Endothelial cell of umbilical vein (primary cell): ENCODE data around the gene FUT8. TPM values are rescaled to one million over a fixed set of nuclear protein-coding genes. Genes with fewer than 3 reads are reported as not detected.
"Not testable (repeated sequence)": the region's sequence is repeated elsewhere in the genome, so short reads cannot be mapped to it uniquely, and the experiment has no call there.

Experiments used
- BruUV-seq: library from RNA; stranded (reverse); fragments of 400-500 nt; replicated peaks from 2 replicates; lab custom pipeline; 2021; lab: Mats Ljungman, UMichigan
- CTCF ChIA-PET: fragments of 300-600, 350-600 bp; sonication (Branson Sonifier 250); formaldehyde crosslinking; loops from one replicate; lab custom pipeline; 2021; ENCODE audit warnings: antibody characterized with exemption, inconsistent platforms; lab: Charles Lee
- POLR2A ChIA-PET: fragments of 300-600, 350-600 bp; sonication (Branson Sonifier 250); formaldehyde crosslinking; loops from one replicate; lab custom pipeline; 2021; ENCODE audit warnings: antibody characterized with exemption, inconsistent platforms; lab: Charles Lee
- DNase-seq: peaks from one replicate; pipeline ENCODE4 v3.0.0-alpha.2; 2011; ENCODE audit warnings: low read depth, low spot score
- FAIRE-seq: peaks from 2 replicates; lab custom pipeline; 2011; peaks lifted over from hg19 to GRCh38; lab: Jason Lieb, UNC
- H2AFZ ChIP-seq: 2 replicates; pipeline ENCODE4 v1.6.0; 2012; ENCODE audit warnings: low read depth, low read length, control low read depth, inconsistent platforms
- H3K27ac ChIP-seq: 2 replicates; pipeline ENCODE4 v1.5.1; 2011; ENCODE audit warnings: low read depth, mild to moderate bottlenecking, control low read depth, low read length, moderate library complexity; ENCODE audit not compliant: insufficient read depth
- H3K27me3 ChIP-seq, 2 experiments: 2 replicates each; pipeline versions ENCODE4 v1.6.0 to v1.6.1; 2011; ENCODE audit warnings: low read length in 2 of 2, mixed read lengths in 1 of 2; ENCODE audit not compliant: control insufficient read depth in 2 of 2, insufficient read depth in 2 of 2
- H3K36me3 ChIP-seq, 2 experiments: 2 replicates in 1 of 2; 3 replicates in 1 of 2; pipeline ENCODE4 v1.5.1; 2011; ENCODE audit warnings: low read length in 2 of 2, mild to moderate bottlenecking in 1 of 2, moderate library complexity in 1 of 2; ENCODE audit not compliant: control insufficient read depth in 2 of 2, insufficient read depth in 2 of 2; ENCODE audit errors: extremely low read depth in 1 of 2
- H3K4me1 ChIP-seq: 3 replicates; pipeline ENCODE4 v1.5.1; 2011; ENCODE audit warnings: mild to moderate bottlenecking, low read length; ENCODE audit not compliant: control insufficient read depth, insufficient read depth; ENCODE audit errors: extremely low read depth
- H3K4me2 ChIP-seq: 2 replicates; pipeline ENCODE4 v1.6.1; 2011; ENCODE audit warnings: low read length, control low read depth, mixed read lengths; ENCODE audit not compliant: insufficient read depth
- H3K4me3 ChIP-seq, 3 experiments: fragments of 200-600 bp in 1 of 3; sonication (generic), shearing (Covaris generic) in 1 of 3; replicated peaks in 1 of 3; 2 replicates each; pipeline ENCODE4 v1.5.1; 2011 to 2016; ENCODE audit warnings: control low read depth in 3 of 3, low read length in 3 of 3, mild to moderate bottlenecking in 2 of 3, inconsistent platforms in 1 of 3, low read depth in 1 of 3, moderate library complexity in 1 of 3; ENCODE audit not compliant: insufficient read depth in 1 of 3
- H3K79me2 ChIP-seq: 2 replicates; pipeline ENCODE4 v1.6.0; 2012; ENCODE audit warnings: low read length, inconsistent platforms; ENCODE audit not compliant: control insufficient read depth, insufficient read depth
- H3K9ac ChIP-seq: replicated peaks from 2 replicates; pipeline ENCODE3; 2011; ENCODE audit warnings: low read length, control low read depth; ENCODE audit not compliant: insufficient read depth; ENCODE audit errors: extremely low read depth
- H3K9me1 ChIP-seq: replicated peaks from 3 replicates; pipeline ENCODE4 v1.6.0; 2011; ENCODE audit warnings: mild to moderate bottlenecking, low read length; ENCODE audit not compliant: control insufficient read depth, insufficient read depth; ENCODE audit errors: extremely low read depth
- H3K9me3 ChIP-seq: replicated peaks from 2 replicates; pipeline ENCODE4 v1.5.1; 2012; ENCODE audit warnings: low read length, inconsistent platforms; ENCODE audit not compliant: control insufficient read depth, insufficient read depth
- H4K20me1 ChIP-seq: replicated peaks from 2 replicates; pipeline ENCODE3; 2011; ENCODE audit warnings: mild to moderate bottlenecking, low read length; ENCODE audit not compliant: control insufficient read depth, insufficient read depth; ENCODE audit errors: extremely low read depth
- JUN ChIP-seq: IDR thresholded peaks from 2 replicates; pipeline ENCODE4 v1.6.1; 2011; ENCODE audit warnings: borderline replicate concordance, low read depth; ENCODE audit not compliant: insufficient read length, insufficient read depth
- MYC ChIP-seq: IDR thresholded peaks from one replicate; pipeline ENCODE4 v1.6.1; 2011; ENCODE audit warnings: mild to moderate bottlenecking, low read depth, low read length
- POLR2A ChIP-seq: IDR thresholded peaks from 2 replicates; pipeline ENCODE4 v1.6.1; 2012; ENCODE audit warnings: low read depth, mild to moderate bottlenecking, control low read depth, low read length
- POLR2AphosphoS5 ChIP-seq: IDR thresholded peaks from 2 replicates; pipeline ENCODE4 v1.6.1; 2012; ENCODE audit warnings: low read depth, mild to moderate bottlenecking, control low read depth, low read length, moderate library complexity; ENCODE audit not compliant: insufficient read depth
- dilution Hi-C: fragments of 300-500 bp; cut with MboI; formaldehyde crosslinking; loops from one replicate; pipeline ENCODE4 v1.15.0; 2019; ENCODE audit warnings: low sequenced_read_pairs; ENCODE audit not compliant: extremely low pct_ligation_motif_present
- intact Hi-C: fragments of 100-400 bp; cut with micrococcal nuclease; formaldehyde crosslinking; loops from one replicate; pipeline ENCODE4 v1.10.0; 2022
- polyA plus RNA-seq, 4 experiments: library from polyadenylated mRNA; depleted of rRNA in 3 of 4; stranded (reverse) in 3 of 4; unstranded in 1 of 4; fragments of >200 nt; gene quantifications; 2 replicates each; pipeline versions ENCODE4 v1.2.1 to v1.2.3, GENCODE V29; 2011 to 2012; ENCODE audit warnings: missing spikeins in 1 of 4
- total RNA-seq: library from RNA; stranded (reverse); gene quantifications from 2 replicates; pipeline ENCODE4 v1.2.3, GENCODE V29; 2021

FUT8 gene
- total and polyA plus RNA-seq, 2 donors (not counting 3 experiments of a cell fraction or from before 2014, with no cell fraction given): 16.7 to 38.8 TPM

GRCh38 chr14:65465584-65465983, 53.1 kb downstream of the FUT8 start:
- BruUV-seq: no TSS peak
- DNase-seq (no peak), FAIRE-seq (no peak)
- no peaks in the 10 kb centered on the region for H3K9me3 ChIP-seq
- H3K4me3 ChIP-seq: no peak overlapping the region
- H3K4me1 ChIP-seq: peaks cover 4% of the 10 kb centered on the region
- no peaks in the 10 kb centered on the region for H3K27me3 ChIP-seq
- H3K9me1 ChIP-seq: no peaks in the 10 kb centered on the region
- H3K27ac ChIP-seq: no peak overlapping the region
- peaks cover 8% of the 10 kb centered on the region for H3K79me2 ChIP-seq
- TF ChIP-seq POLR2A: no peak
- no peak for TF ChIP-seq MYC
- TF ChIP-seq JUN: no peak
- no peak for TF ChIP-seq POLR2AphosphoS5
- ChIA-PET CTCF (interaction anchor here (0.8 to 1.1 kb wide), 3 partner anchors 22 to 50 kb away, joined by 3 read pairs; no protein-coding TSS in a partner anchor), POLR2A (no interaction called here)
- no peak overlapping the region for H3K4me2 ChIP-seq
- no peak overlapping the region for H2AFZ ChIP-seq
- intact Hi-C loops: no loop called here
- no peaks in the 10 kb centered on the region for H3K36me3 ChIP-seq
- dilution Hi-C loops: no loop called here
- H3K9ac ChIP-seq: no peak overlapping the region
- no peaks in the 10 kb centered on the region for H4K20me1 ChIP-seq

- H3K9ac ChIP-seq, H3K4me2 ChIP-seq, H3K9me3 ChIP-seq, H3K4me1 ChIP-seq, CTCF ChIA-PET, H3K36me3 ChIP-seq, H3K9me1 ChIP-seq, POLR2A ChIA-PET, H3K27ac ChIP-seq, H3K4me3 ChIP-seq, H3K79me2 ChIP-seq, H3K27me3 ChIP-seq, dilution Hi-C loops, DNase-seq, H4K20me1 ChIP-seq, intact Hi-C loops, BruUV-seq, H2AFZ ChIP-seq, FAIRE-seq: not testable (repeated sequence)
Observed at GRCh38 chr14:65467926-65468325, 55.4 kb downstream of the FUT8 start.
